Kidney (tissue), 14 donors: ENCODE results near the gene PSTPIP2. TPM values are rescaled to one million over a fixed set of nuclear protein-coding genes. Genes with fewer than 3 reads are reported as not detected.

Source experiments
- DNase-seq, 5 donors: peaks; one replicate each; pipeline ENCODE4 v3.0.0-alpha.2; 2013 to 2020
- FAIRE-seq: peaks from 2 replicates; lab custom pipeline; 2012; peaks lifted over from hg19 to GRCh38; lab: Jason Lieb, UNC
- H3K27ac ChIP-seq, 2 donors: one replicate each; pipeline ENCODE4 v1.7.0; 2013; ENCODE audit warnings: low read depth in 2 of 2, low read length in 2 of 2, inconsistent platforms in 1 of 2
- H3K27me3 ChIP-seq: one replicate; pipeline ENCODE4 v1.7.1; 2013; ENCODE audit warnings: low read length, inconsistent platforms; ENCODE audit not compliant: control insufficient read depth, insufficient read depth
- H3K36me3 ChIP-seq, 3 donors: one replicate each; pipeline versions ENCODE4 v1.7.0 to v1.7.1; 2013; ENCODE audit warnings: low read length in 3 of 3, control low read depth in 1 of 3, inconsistent platforms in 1 of 3; ENCODE audit not compliant: insufficient read depth in 3 of 3, control insufficient read depth in 2 of 3
- H3K4me1 ChIP-seq, 3 donors: one replicate each; pipeline versions ENCODE4 v1.7.0 to v1.7.1; 2013; ENCODE audit warnings: low read length in 3 of 3, inconsistent platforms in 1 of 3, low read depth in 1 of 3; ENCODE audit not compliant: control insufficient read depth in 2 of 3, insufficient read depth in 2 of 3
- H3K4me3 ChIP-seq, 3 donors: one replicate each; pipeline versions ENCODE4 v1.7.0 to v1.8.1; 2013; ENCODE audit warnings: low read length in 3 of 3, control low read depth in 1 of 3, inconsistent platforms in 1 of 3
- H3K9ac ChIP-seq, 3 donors: one replicate each; pipeline versions ENCODE4 v1.7.0 to v1.7.1; 2013; ENCODE audit warnings: low read length in 3 of 3, control low read depth in 1 of 3, inconsistent platforms in 1 of 3
- H3K9me3 ChIP-seq, 3 donors: one replicate each; pipeline versions ENCODE4 v1.7.0 to v1.7.1; 2013; ENCODE audit warnings: low read length in 3 of 3, control low read depth in 1 of 3, inconsistent platforms in 1 of 3; ENCODE audit not compliant: control insufficient read depth in 2 of 3, insufficient read depth in 1 of 3
- intact Hi-C: fragments of 100-400 bp; cut with DNase I; formaldehyde crosslinking; loops from one replicate; pipeline ENCODE4 v1.11.1; 2022
- polyA plus RNA-seq: library from polyadenylated mRNA; stranded (reverse); fragments of 350-450 nt; fragmentation: Illumina TruSeq; extraction: RNeasy Lipid Tissue Mini Kit (QIAGEN cat#74804); gene quantifications from one replicate; pipeline ENCODE4 v1.2.3, GENCODE V29; 2014; ENCODE audit warnings: low read depth, low replicate concordance; ENCODE audit not compliant: insufficient read depth
- total RNA-seq: library from RNA; stranded (reverse); fragmentation: NEBNext Ultra II Directional; extraction: Animal tissue kit (Norgen Biotek cat#: 25700); gene quantifications from one replicate; pipeline ENCODE4 v1.2.1, GENCODE V29; 2021
- TF ChIP-seq, protein P1 (sequence below): IDR thresholded peaks from 3 replicates; pipeline ENCODE4 v1.5.1; 2012; ENCODE audit warnings: mild to moderate bottlenecking, moderate library complexity, borderline replicate concordance; ENCODE audit not compliant: insufficient read depth; ENCODE audit errors: extremely low read depth
- donor health status: control.
- donor health status: control.
- donor health status: control.
- donor health status: control.
- donor health status: control.
- donor health status: DM: yes; HTN: yes; CAD: no.
- donor health status: Normal renal cell carcinoma (clear cell type).

PSTPIP2 gene
- total and polyA plus RNA-seq, 2 donors from 2014 or later = 1.3 to 11.1 TPM

DNA sequence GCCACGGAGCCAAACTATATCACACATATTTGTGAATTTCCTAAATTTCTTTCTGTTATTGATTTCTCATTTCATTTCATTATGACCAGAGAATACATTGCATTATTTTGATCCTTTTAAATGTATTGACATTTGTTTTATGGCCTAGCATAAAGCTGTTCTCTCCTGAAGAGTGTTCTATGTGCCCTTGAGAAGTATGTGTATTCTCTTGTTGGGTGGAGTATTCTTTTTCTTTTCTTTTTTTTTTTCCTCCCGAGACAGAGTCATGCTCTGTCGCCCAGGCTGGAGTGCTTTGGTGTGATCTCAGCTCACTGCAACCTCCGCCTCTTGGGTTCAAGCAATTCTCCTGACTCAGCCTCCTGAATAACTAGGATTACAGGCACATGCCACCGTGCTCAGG is 37.3 kb upstream of the PSTPIP2 start:
- Histone ChIP-seq H3K27me3 (no peaks in the 10 kb centered on the region), H3K9ac (no peak overlapping the region), H3K36me3 (peaks cover 0 to 2% (median 0%) of the 10 kb centered on the region in 3 donors), H3K4me3 (no peak overlapping the region), H3K9me3 (no peaks in the 10 kb centered on the region), H3K27ac (no peak overlapping the region), H3K4me1 (no peaks in the 10 kb centered on the region)
- intact Hi-C loops = no loop called here
- DNase-seq = no peak
- no peak for FAIRE-seq
- TF ChIP-seq, protein P1, sequence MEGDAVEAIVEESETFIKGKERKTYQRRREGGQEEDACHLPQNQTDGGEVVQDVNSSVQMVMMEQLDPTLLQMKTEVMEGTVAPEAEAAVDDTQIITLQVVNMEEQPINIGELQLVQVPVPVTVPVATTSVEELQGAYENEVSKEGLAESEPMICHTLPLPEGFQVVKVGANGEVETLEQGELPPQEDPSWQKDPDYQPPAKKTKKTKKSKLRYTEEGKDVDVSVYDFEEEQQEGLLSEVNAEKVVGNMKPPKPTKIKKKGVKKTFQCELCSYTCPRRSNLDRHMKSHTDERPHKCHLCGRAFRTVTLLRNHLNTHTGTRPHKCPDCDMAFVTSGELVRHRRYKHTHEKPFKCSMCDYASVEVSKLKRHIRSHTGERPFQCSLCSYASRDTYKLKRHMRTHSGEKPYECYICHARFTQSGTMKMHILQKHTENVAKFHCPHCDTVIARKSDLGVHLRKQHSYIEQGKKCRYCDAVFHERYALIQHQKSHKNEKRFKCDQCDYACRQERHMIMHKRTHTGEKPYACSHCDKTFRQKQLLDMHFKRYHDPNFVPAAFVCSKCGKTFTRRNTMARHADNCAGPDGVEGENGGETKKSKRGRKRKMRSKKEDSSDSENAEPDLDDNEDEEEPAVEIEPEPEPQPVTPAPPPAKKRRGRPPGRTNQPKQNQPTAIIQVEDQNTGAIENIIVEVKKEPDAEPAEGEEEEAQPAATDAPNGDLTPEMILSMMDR = no peak

DNA sequence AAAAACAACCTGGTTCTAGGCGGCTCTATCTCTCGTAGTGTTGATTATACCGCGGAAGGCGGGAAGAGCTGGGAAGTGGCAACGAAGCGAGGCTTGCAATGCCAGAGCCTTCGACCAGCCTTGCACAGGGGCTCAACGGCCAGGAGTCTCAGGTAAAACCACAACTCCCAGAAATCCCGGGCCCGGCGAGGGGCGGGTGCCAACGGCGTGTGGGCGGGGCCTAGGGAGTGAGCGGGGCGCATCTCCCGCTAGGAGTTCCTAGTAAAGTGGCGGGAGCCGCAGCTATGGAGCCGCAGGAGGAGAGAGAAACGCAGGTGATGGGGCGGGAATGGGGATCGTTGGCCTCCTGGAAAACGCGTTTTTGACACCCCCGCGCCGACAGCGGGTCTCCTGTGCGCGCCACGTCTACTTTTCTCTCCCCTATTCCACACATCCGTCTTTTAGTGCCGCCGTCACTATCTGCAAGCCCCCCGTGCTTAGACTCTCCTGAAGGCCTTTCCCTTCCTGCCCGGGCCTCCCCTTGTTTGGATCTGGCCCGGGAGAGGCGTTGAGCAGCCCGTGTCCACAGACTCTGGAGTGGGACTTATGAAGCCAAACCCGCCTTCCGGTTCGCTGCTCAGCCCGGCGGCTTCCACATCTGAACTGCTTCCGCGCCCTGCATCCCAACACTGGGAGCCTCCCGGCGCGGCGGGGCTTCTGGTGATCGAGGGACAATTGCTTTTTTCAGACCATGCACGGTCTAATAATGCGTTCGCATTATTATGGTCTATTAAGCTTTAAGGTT is 32.3 kb upstream of the PSTPIP2 start, which contains the start of gene HAUS1:
Gene HAUS1 (plus strand): TSS at position 258 of the 784 bp plus-strand sequence. CDS start 27 bp downstream, at position 285.
- H3K27ac ChIP-seq = peak within 1 kb of the TSS in 1 of 2 donors; percentile 81
- peaks cover 0 to 2% (median 0%) of the 10 kb centered on the region in 3 donors for H3K36me3 ChIP-seq
- H3K27me3 ChIP-seq = no peaks in the 10 kb centered on the region
- intact Hi-C loops = no loop called here
- peak within 1 kb of the TSS; percentile 34 to 87 (median 81) for H3K9ac ChIP-seq
- H3K4me1 ChIP-seq = peaks cover 0 to 2% (median 0%) of the 10 kb centered on the region in 3 donors
- FAIRE-seq = no peak
- TF ChIP-seq, protein P1 = no peak
- peak; percentile 96 to 98 (median 97) for DNase-seq
- peak within 1 kb of the TSS; percentile 84 to 91 (median 86) for H3K4me3 ChIP-seq
- no peaks in the 10 kb centered on the region for H3K9me3 ChIP-seq

DNA sequence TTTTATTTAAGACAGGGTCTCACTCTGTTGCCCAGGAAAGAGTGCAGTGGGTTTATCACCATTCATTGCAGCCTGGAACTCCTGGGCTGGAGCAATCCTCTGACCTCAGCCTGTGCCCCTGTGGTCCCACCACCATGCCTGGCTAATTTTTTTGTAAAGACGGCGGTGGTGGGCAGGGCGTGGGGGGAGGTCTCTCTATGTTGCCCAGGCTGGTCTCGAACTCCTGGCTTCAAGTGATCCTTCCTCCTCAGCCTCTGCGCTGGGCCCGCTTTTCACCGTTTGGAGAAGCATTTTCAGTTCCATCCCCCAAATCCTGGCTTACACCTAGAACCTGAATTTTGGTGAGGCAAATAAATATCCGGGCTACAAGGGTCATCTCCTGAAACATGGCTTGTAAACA is 27.4 kb upstream of the PSTPIP2 start:
- FAIRE-seq = no peak
- no peaks in the 10 kb centered on the region for H3K27me3 ChIP-seq
- no peaks in the 10 kb centered on the region for H3K9me3 ChIP-seq
- no peak overlapping the region for H3K4me3 ChIP-seq
- H3K27ac ChIP-seq = no peak overlapping the region
- H3K9ac ChIP-seq = no peak overlapping the region
- DNase-seq = no peak
- H3K36me3 ChIP-seq = peaks cover 0 to 4% (median 0%) of the 10 kb centered on the region in 3 donors
- TF ChIP-seq, protein P1 = no peak
- intact Hi-C loops = no loop called here
- peaks cover 0 to 7% (median 5%) of the 10 kb centered on the region in 3 donors for H3K4me1 ChIP-seq
